GM12891 (cell line): Measurements from ENCODE around the gene TBX4.
"Not testable (repeated sequence)": the region's sequence is repeated elsewhere in the genome, so short reads cannot be mapped to it uniquely, and the experiment has no call there.

Experiments used
- DNase-seq: peaks from one replicate; pipeline ENCODE4 v3.0.0; 2011; ENCODE audit warnings: low spot score; ENCODE audit not compliant: insufficient read length
- FAIRE-seq: peaks from 2 replicates; lab custom pipeline; 2011; peaks lifted over from hg19 to GRCh38; lab: Jason Lieb, UNC
- PAX5 ChIP-seq: IDR thresholded peaks from 2 replicates; pipeline ENCODE4 v1.6.1; 2011; ENCODE audit warnings: low read length, moderate library complexity, mild to moderate bottlenecking; ENCODE audit not compliant: insufficient read depth, severe bottlenecking
- POLR2A ChIP-seq: IDR thresholded peaks from 2 replicates; pipeline ENCODE4 v1.6.1; 2011; ENCODE audit warnings: low read depth, low read length, control low read depth
- POLR2AphosphoS5 ChIP-seq: IDR thresholded peaks from 2 replicates; pipeline ENCODE4 v1.6.1; 2011; ENCODE audit warnings: low read depth, low read length, control low read depth
- POU2F2 ChIP-seq: IDR thresholded peaks from 2 replicates; pipeline ENCODE4 v1.6.1; 2011; ENCODE audit warnings: low read depth, mild to moderate bottlenecking, control low read depth, low read length, moderate library complexity
- SPI1 ChIP-seq: IDR thresholded peaks from 2 replicates; pipeline ENCODE4 v1.6.1; 2011; ENCODE audit warnings: low read depth, low read length, control low read depth
- TAF1 ChIP-seq: IDR thresholded peaks from 2 replicates; pipeline ENCODE4 v1.6.1; 2011; ENCODE audit warnings: low read depth, low read length, control low read depth

Gene TBX4

DNA sequence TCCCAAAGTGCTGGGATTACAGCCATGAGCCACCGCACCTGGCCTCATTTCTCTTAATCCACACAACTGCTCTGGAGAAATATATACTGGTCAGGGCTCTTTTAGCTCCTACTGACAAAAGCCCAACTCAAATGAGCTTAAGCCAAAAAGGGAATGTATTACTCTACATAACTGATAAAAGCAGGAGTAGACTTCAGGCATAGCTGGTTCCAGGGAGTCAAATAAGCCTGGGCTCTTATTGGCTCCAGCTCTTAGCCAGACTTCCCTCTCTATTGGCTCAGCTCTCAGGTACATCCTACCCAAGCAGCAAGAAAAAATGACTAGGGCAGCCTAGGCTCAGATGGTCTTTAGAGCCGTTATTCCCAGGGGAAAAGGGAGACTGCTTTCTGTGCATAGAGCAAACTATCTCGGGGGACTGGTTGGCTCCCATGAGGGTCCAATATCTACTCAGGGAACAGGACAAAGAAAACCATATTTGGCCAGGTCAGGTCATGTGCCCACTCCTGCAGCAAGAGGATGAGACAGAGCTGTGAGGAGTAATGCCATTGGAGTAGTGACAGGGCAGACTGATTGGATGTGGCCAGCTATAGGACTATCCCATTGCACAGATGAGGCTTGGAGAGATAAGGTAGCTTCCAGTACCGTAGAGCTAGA lies 31.4 kb upstream of the TBX4 start:
- DNase-seq (no peak), FAIRE-seq (no peak)
- TF ChIP-seq POLR2A (no peak), POLR2AphosphoS5 (no peak), PAX5 (no peak), TAF1 (no peak), POU2F2 (no peak), SPI1 (no peak)

DNA sequence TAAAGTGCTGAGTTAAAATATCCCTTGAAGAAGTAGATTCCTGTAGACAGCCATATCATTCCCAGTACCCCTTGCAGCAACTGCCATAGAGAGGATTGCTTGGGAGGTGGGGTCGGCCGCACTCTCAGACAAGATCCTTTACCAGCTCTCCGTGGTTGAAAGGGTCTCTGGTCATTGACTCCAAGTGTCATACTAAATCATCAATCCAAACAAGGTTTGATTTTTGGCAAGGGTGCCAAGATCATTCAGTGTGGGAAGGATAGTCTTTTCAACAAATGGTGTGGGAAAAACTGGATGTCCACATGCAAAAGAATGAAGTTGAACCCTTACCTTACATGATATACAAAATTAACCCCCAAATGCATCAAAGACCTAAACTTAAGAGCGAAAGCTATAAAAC lies 30.8 kb upstream of the TBX4 start:
- FAIRE-seq (no peak), DNase-seq (no peak)
- TF ChIP-seq POU2F2 = no peak
- TF ChIP-seq POLR2A = no peak
- no peak for TF ChIP-seq SPI1
- no peak for TF ChIP-seq TAF1
- TF ChIP-seq POLR2AphosphoS5 = no peak
- no peak for TF ChIP-seq PAX5

DNA sequence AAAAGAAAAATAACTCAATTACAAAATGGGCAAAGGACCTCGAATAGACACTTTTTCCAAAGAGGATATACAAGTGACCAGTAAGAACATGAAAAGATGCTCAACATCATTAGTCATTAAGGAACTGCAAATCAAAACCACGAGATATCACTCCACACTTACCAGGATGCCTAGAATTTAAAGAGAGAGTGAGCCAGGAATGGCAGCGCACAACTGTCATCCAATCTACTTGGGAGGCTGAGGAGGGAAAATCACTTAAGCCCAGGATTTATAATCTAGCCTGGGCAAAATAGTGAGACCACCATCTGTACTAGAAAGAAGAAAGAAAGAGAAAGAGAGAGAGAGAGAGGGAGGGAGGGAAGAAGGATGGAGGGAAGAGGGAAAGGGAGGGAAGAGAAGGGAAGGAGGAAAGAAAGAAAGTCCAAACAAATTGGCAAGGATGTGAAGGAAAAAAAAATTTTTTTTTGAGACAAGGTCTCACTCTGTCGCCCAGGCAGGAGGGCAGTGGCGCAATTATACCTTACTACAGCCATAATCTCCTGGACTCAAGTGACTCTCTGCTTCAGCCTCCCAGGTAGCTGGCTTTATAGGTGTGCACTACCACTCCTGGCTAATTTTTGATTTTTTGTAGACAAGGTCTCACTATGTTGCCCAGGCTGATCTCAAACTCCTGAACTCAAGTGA lies 30.0 kb upstream of the TBX4 start:
- FAIRE-seq (no peak), DNase-seq (no peak)

DNA sequence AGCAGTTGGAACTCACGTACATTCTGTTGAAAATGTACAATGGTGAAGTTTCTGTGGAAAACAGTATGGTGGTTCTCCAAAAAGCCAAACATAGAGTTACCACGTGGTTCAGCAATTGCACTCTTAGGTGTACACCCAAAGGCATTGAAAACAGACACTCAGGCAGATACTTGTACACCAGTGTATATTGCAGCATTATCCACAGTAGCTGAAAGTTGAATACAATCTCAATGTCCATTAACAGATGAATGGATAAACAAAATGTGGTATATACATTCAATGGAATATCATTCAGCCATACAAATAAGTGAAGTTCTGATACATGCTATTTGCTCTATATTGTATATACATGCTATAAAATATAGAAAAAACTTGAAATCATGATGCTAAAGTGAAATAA lies 29.4 kb upstream of the TBX4 start:
- DNase-seq (no peak), FAIRE-seq (no peak)
- TF ChIP-seq POLR2A (no peak), POU2F2 (no peak), PAX5 (no peak), TAF1 (no peak), SPI1 (no peak), POLR2AphosphoS5 (no peak)

More for the DNA sequence above, 30.0 kb upstream of the TBX4 start:
- TF ChIP-seq POU2F2 (no peak), POLR2AphosphoS5 (no peak), TAF1 (no peak), POLR2A (no peak), PAX5 (no peak), SPI1 (no peak)

DNA sequence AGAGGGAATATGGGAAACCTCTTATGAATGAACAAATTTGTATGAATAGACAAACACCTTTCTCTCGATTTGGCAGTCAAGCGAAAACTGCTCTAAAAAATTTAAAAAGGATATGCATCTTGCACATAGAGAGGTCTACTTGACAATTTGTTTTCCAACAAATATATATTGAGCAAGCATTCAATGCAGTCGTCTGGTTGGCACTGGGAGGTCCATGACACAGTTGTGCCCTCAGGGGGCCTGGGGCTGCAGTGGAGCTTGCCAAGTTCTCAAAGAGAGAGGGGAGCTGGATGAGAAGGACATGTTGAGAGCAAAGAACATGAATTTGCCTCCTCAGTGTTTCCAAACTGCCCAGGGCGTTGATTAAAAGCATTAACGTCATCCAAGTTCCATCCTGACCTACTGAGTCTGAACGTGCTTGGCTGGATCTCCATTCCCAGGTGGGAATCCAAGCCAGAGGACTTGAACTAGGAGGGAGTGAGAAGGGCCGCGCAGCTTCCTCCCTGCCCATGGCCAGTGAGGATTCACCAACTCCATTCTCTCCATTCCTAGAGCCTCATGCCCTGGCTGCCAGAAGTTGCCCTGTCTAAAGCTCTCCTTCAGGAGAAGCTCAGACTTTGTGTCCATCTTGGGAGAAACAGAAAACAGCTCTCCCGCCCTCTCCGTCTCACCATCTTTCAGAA lies 28.1 kb upstream of the TBX4 start:
- no peak for TF ChIP-seq SPI1
- TF ChIP-seq PAX5 = no peak
- no peak for TF ChIP-seq POLR2AphosphoS5
- no peak for TF ChIP-seq POU2F2
- no peak for TF ChIP-seq POLR2A
- no peak for TF ChIP-seq TAF1
- DNase-seq (no peak), FAIRE-seq (no peak)

DNA sequence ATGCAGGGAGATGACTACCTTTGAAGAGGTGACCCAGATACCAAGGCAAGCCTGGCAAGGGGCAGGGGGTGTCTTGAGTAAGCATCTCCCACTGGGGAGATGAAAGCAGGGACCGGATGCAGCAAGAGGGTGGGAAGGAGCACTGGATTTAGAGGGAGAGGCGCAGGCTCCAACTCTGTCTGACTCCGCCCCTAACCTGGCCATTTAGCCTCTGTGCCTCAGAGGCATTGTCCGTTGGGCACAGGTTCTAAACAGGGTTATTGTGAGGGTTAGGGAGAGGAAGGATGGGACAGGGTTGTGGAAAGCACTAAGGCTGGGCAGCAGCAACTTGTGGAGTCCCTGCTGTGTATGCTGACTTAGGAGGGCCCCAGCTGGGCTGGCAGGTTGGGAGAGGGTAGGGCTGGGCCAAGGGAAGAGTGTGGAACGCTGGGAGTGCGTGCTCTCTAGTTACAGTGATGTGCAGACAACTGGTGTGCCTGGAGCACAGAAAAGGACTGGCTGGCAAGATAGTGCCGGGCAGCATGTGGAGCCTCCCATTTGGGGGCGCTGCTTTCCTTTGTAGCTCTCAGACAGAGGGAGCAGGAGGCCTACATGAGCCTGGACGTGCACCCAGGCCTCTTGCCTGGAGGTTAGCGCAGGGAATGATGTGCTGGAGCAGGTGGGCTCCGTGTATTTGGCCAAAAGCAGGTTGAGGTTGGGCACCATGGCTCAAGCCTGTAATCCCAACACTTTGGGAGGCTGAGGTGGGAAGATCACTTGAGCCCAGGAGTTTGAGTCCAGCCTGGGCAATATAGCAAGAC lies 26.3 kb upstream of the TBX4 start:
- TF ChIP-seq TAF1 (no peak), PAX5 (no peak), SPI1 (no peak), POU2F2 (no peak)
- DNase-seq = no peak
- FAIRE-seq = no peak

DNA sequence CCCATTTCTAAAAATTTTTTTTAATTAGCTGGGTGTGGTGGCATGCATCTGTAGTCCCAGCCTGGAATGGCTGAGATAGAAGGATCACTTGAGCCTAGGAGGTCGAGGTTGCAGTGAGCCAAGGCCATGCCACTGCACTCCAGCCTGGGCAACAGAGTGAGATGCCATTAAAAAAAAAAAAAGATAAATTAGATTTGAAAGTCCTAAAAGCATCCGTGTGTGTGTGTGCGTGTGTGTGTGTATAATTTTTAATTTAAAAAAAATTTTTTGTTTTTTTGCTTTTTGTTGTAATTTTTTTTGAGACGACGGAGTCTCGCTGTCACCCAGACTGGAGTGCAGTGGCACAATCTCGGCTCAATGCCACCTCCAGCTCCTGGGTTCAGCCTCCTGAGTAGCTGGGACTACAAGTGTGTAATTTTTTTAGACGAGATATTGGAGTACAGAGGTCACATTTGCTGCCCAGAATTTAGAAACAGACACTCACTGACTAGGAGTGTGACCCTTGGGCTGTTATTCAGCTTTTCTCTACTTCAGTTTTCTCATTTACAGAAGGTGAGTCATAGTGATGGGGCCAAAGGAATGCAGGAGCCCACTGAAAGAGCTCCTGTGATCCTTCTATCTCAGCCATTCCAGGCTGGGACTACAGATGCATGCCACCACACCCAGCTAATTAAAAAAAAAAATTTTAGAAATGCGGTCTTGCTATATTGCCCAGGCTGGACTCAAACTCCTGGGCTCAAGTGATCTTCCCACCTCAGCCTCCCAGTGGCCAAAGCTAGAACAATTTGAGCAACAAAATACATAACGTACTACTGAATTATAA lies 25.5 kb upstream of the TBX4 start:
- FAIRE-seq (no peak), DNase-seq (no peak)
- TF ChIP-seq POLR2AphosphoS5 (no peak), POU2F2 (no peak), POLR2A (no peak), TAF1 (no peak), SPI1 (no peak), PAX5 (no peak)

DNA sequence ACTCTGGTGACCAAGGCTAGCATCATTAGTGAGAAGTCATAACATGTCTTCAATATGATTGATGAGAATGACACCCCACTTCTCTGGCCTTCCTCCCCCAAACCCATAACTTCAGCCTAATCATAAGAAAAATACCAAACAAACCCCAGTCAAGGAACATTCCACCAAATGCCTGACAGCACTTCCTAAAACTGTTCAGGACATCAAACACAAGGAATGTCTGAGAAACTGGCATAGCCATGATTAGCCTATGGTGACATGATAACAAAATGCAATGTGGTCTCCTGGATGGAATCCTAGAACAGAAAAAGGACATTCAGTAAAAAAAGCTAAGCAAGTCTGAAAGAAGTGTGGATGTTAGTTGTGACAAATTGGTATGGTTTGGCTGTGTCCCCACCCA lies 24.7 kb upstream of the TBX4 start:
- FAIRE-seq (no peak), DNase-seq (no peak)
- no peak for TF ChIP-seq POU2F2
- TF ChIP-seq POLR2AphosphoS5 = no peak
- TF ChIP-seq TAF1 = no peak
- TF ChIP-seq SPI1 = no peak
- TF ChIP-seq POLR2A = no peak
- no peak for TF ChIP-seq PAX5

DNA sequence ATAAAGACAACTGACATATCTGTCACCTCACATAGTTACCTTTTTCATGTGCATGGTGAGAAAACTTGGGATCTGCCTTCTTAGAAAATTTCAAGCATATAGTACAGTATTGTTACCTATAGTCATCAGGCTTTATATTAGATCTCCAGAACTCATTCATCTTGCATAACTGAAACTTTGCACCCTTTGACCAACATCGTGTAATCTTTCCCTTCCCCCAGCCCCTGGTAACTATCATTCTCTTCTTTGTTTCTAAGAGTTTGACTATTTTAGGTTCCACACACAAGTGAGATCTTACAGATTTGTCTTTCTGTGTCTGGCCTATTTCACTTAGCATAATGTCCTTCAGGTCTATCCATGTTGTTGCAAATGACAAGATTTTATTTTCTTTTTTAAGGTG lies 22.9 kb upstream of the TBX4 start:
- DNase-seq = no peak
- no peak for FAIRE-seq
- TF ChIP-seq POLR2A = no peak
- TF ChIP-seq POU2F2 = no peak
- TF ChIP-seq SPI1 = no peak

DNA sequence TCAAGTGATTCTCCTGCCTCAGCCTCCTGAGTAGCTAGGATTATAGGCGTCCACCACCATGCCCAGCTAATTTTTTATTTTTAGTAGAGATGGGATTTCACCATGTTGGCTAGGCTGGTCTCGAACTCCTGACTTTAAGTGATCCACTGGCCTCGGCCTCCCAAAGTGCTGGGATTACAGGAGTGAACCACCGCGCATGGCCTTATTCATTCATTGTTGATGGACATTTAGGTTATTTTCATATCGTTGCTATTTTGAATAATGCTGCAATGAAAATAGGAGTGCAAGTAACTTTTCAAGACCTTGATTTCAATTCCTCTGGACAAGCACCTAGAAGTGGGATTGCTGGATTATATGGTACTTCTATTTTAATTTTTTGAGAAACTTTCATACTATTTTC lies 22.4 kb upstream of the TBX4 start:
- not testable (repeated sequence) for DNase-seq, FAIRE-seq
